H1 (cell line): Measurements from ENCODE around the gene LY6G6D. TPM values are rescaled to one million over a fixed set of nuclear protein-coding genes. Genes with fewer than 3 reads are reported as not detected.

Source experiments
- CTCF ChIA-PET: fragments of 300-600 bp; sonication (Branson Sonifier 250); formaldehyde crosslinking; loops from one replicate; lab custom pipeline; 2021; ENCODE audit not compliant: partially characterized antibody; lab: Charles Lee
- POLR2A ChIA-PET: fragments of 300-600 bp; sonication (Branson Sonifier 250); formaldehyde crosslinking; loops from one replicate; lab custom pipeline; 2021; ENCODE audit warnings: inconsistent platforms; ENCODE audit not compliant: partially characterized antibody; lab: Charles Lee
- DNase-seq, 2 experiments: peaks; one replicate each; pipeline versions ENCODE4 v3.0.0 to v3.0.0-alpha.2; 2010 to 2022; ENCODE audit warnings: low spot score in 2 of 2, low read depth in 1 of 2, mixed read lengths in 1 of 2
- FAIRE-seq: peaks from 2 replicates; lab custom pipeline; 2011; peaks lifted over from hg19 to GRCh38; lab: Jason Lieb, UNC
- H2AFZ ChIP-seq: 2 replicates; pipeline ENCODE4 v1.8.1; 2012; ENCODE audit warnings: low read length, inconsistent platforms
- H2AK5ac ChIP-seq: 2 replicates; pipeline ENCODE4 v1.6.1; 2013; ENCODE audit warnings: low read depth, low read length
- H2BK120ac ChIP-seq: replicated peaks from 2 replicates; pipeline ENCODE3; 2013; ENCODE audit warnings: low read depth, low read length, inconsistent platforms
- H2BK12ac ChIP-seq: 2 replicates; pipeline ENCODE4 v1.6.1; 2013; ENCODE audit warnings: low read depth, low read length
- H2BK15ac ChIP-seq: 2 replicates; pipeline ENCODE4 v1.6.1; 2013; ENCODE audit warnings: low read length
- H2BK20ac ChIP-seq: 2 replicates; pipeline ENCODE4 v1.6.1; 2013; ENCODE audit warnings: low read length
- H2BK5ac ChIP-seq: 2 replicates; pipeline ENCODE4 v1.6.1; 2013; ENCODE audit warnings: low read depth, low read length
- H3K14ac ChIP-seq: 2 replicates; pipeline ENCODE4 v1.6.1; 2013; ENCODE audit warnings: inconsistent platforms; ENCODE audit not compliant: insufficient read length
- H3K18ac ChIP-seq: 2 replicates; pipeline ENCODE4 v1.6.1; 2013; ENCODE audit warnings: low read length; ENCODE audit errors: extremely low read depth
- H3K23ac ChIP-seq: 2 replicates; pipeline ENCODE4 v1.6.1; 2013; ENCODE audit warnings: inconsistent platforms; ENCODE audit not compliant: insufficient read length
- H3K23me2 ChIP-seq: 2 replicates; pipeline ENCODE4 v1.6.1; 2013; ENCODE audit warnings: low read depth, low read length
- H3K27ac ChIP-seq: 2 replicates; pipeline ENCODE4 v1.6.1; 2011; ENCODE audit warnings: low read depth, low read length, inconsistent platforms
- H3K27me3 ChIP-seq, 4 experiments: replicated peaks in 1 of 4; 1 replicate in 1 of 4; 2 replicates in 3 of 4; pipeline versions ENCODE4 v1.6.1 to v1.8.1; 2011 to 2013; ENCODE audit warnings: low read length in 3 of 4, mild to moderate bottlenecking in 3 of 4, inconsistent platforms in 2 of 4, mixed read lengths in 2 of 4, moderate library complexity in 1 of 4; ENCODE audit not compliant: control insufficient read depth in 3 of 4, insufficient read depth in 3 of 4; ENCODE audit errors: extremely low read depth in 1 of 4
- H3K36me3 ChIP-seq, 4 experiments: 2 replicates each; pipeline versions ENCODE4 v1.6.1 to v1.8.1; 2011 to 2013; ENCODE audit warnings: mild to moderate bottlenecking in 4 of 4, low read length in 3 of 4, moderate library complexity in 2 of 4, control low read depth in 1 of 4, inconsistent platforms in 1 of 4; ENCODE audit not compliant: insufficient read depth in 4 of 4, control insufficient read depth in 2 of 4
- H3K4ac ChIP-seq: replicated peaks from 2 replicates; pipeline ENCODE3; 2013; ENCODE audit warnings: low read length, low read depth, mixed read lengths, inconsistent platforms; ENCODE audit not compliant: insufficient read length
- H3K4me1 ChIP-seq, 4 experiments: replicated peaks in 1 of 4; 1 replicate in 1 of 4; 2 replicates in 3 of 4; pipeline versions ENCODE4 v1.6.1 to v1.8.1; 2011 to 2013; ENCODE audit warnings: low read length in 3 of 4, inconsistent platforms in 2 of 4, mixed read lengths in 1 of 4; ENCODE audit not compliant: insufficient read depth in 4 of 4, control insufficient read depth in 3 of 4
- H3K4me2 ChIP-seq, 2 experiments: 2 replicates each; pipeline versions ENCODE4 v1.6.1 to v1.8.1; 2011 to 2013; ENCODE audit warnings: low read depth in 2 of 2, low read length in 2 of 2, control low read depth in 1 of 2, inconsistent platforms in 1 of 2, mild to moderate bottlenecking in 1 of 2; ENCODE audit not compliant: insufficient read depth in 1 of 2
- H3K4me3 ChIP-seq, 4 experiments: fragments of 200-600, 300-600 bp in 1 of 4; sonication (generic), shearing (Covaris generic), sonication (Bioruptor Twin) in 1 of 4; 2 replicates each; pipeline versions ENCODE4 v1.5.1 to v1.8.1; 2011 to 2016; ENCODE audit warnings: low read length in 4 of 4, low read depth in 3 of 4, control low read depth in 2 of 4, inconsistent platforms in 2 of 4, mild to moderate bottlenecking in 2 of 4, mixed read lengths in 1 of 4, moderate library complexity in 1 of 4; ENCODE audit not compliant: insufficient read depth in 2 of 4; ENCODE audit errors: extremely low read depth in 1 of 4
- H3K56ac ChIP-seq: replicated peaks from 2 replicates; pipeline ENCODE3; 2013; ENCODE audit warnings: low read depth, mild to moderate bottlenecking, mixed read lengths, low read length, inconsistent platforms; ENCODE audit not compliant: insufficient read length
- H3K79me1 ChIP-seq: 2 replicates; pipeline ENCODE4 v1.6.1; 2013; ENCODE audit warnings: low read depth, low read length, control low read depth
- H3K79me2 ChIP-seq, 2 experiments: 2 replicates each; pipeline versions ENCODE4 v1.6.1 to v1.8.1; 2012 to 2013; ENCODE audit warnings: low read length in 2 of 2, mild to moderate bottlenecking in 2 of 2, inconsistent platforms in 1 of 2; ENCODE audit not compliant: insufficient read depth in 2 of 2, control insufficient read depth in 1 of 2
- H3K9ac ChIP-seq, 4 experiments: replicated peaks in 1 of 4; 1 replicate in 1 of 4; 2 replicates in 3 of 4; pipeline versions ENCODE4 v1.6.1 to v1.8.1; 2011 to 2013; ENCODE audit warnings: low read depth in 3 of 4, low read length in 3 of 4, control low read depth in 2 of 4, mild to moderate bottlenecking in 2 of 4, moderate library complexity in 2 of 4, inconsistent platforms in 1 of 4; ENCODE audit errors: extremely low read depth in 1 of 4
- H3K9me3 ChIP-seq, 2 experiments: 2 replicates each; pipeline versions ENCODE4 v1.6.1 to v1.8.1; 2012 to 2013; ENCODE audit warnings: mild to moderate bottlenecking in 2 of 2, moderate library complexity in 2 of 2, control low read depth in 1 of 2, inconsistent platforms in 1 of 2, low read depth in 1 of 2, low read length in 1 of 2, mixed read lengths in 1 of 2; ENCODE audit not compliant: insufficient read depth in 2 of 2
- H4K20me1 ChIP-seq, 2 experiments: replicated peaks in 1 of 2; 2 replicates each; pipeline versions ENCODE3 to v1.8.1; 2011 to 2013; ENCODE audit warnings: inconsistent platforms in 2 of 2, low read length in 2 of 2, mild to moderate bottlenecking in 1 of 2; ENCODE audit not compliant: insufficient read depth in 2 of 2, control insufficient read depth in 1 of 2
- H4K5ac ChIP-seq: 2 replicates; pipeline ENCODE4 v1.6.1; 2013; ENCODE audit warnings: low read length, low read depth, mixed read lengths, inconsistent platforms; ENCODE audit not compliant: insufficient read length
- H4K8ac ChIP-seq: 2 replicates; pipeline ENCODE4 v1.8.0; 2013; ENCODE audit warnings: mild to moderate bottlenecking, moderate library complexity, low read length, inconsistent platforms; ENCODE audit not compliant: insufficient read depth; ENCODE audit errors: extremely low read depth
- H4K91ac ChIP-seq: replicated peaks from 2 replicates; pipeline ENCODE3; 2013; ENCODE audit warnings: low read length, mixed read lengths, inconsistent platforms; ENCODE audit not compliant: insufficient read length
- ASH2L ChIP-seq: fragments of 200-600, 300-600 bp; sonication (generic); IDR thresholded peaks from one replicate; pipeline ENCODE4 v1.7.1; 2017; ENCODE audit warnings: low read length
- ATF2 ChIP-seq: IDR thresholded peaks from 2 replicates; pipeline ENCODE4 v1.6.1; 2012; ENCODE audit warnings: low read length, inconsistent platforms
- ATF3 ChIP-seq: IDR thresholded peaks from 2 replicates; pipeline ENCODE4 v1.6.1; 2011; ENCODE audit warnings: low read depth, mild to moderate bottlenecking, low read length; ENCODE audit not compliant: insufficient read depth
- CBX5 ChIP-seq: fragments of 300-800, 300-1000 bp; sonication (generic); IDR thresholded peaks from 2 replicates; pipeline ENCODE4 v1.7.1; 2016; ENCODE audit warnings: antibody characterized with exemption, low read length, low read depth
- EZH2 ChIP-seq: fragments of 200-600 bp; sonication (generic); IDR thresholded peaks from 2 replicates; pipeline ENCODE4 v1.7.1; 2012; ENCODE audit warnings: low read depth, mild to moderate bottlenecking, moderate library complexity, low read length, inconsistent platforms; ENCODE audit not compliant: severe bottlenecking
- MAFK ChIP-seq: IDR thresholded peaks from 2 replicates; pipeline ENCODE4 v1.6.1; 2012; ENCODE audit warnings: low read depth, mild to moderate bottlenecking, improper control_type of control experiment, low read length
- NRF1 ChIP-seq: IDR thresholded peaks from 2 replicates; pipeline ENCODE4 v1.6.1; 2011; ENCODE audit warnings: mild to moderate bottlenecking, low read depth, low read length, improper control_type of control experiment
- SIN3A ChIP-seq, 2 experiments: IDR thresholded peaks in 1 of 2; conservative IDR thresholded peaks in 1 of 2; 2 replicates each; pipeline ENCODE4 v1.6.1; 2011 to 2012; ENCODE audit warnings: low read length in 2 of 2, improper control_type of control experiment in 1 of 2, low read depth in 1 of 2, mild to moderate bottlenecking in 1 of 2
- SP2 ChIP-seq: IDR thresholded peaks from 2 replicates; pipeline ENCODE4 v1.6.1; 2012; ENCODE audit warnings: mild to moderate bottlenecking, low read length, inconsistent platforms
- WGBS, 2 experiments: shearing (Covaris generic) in 1 of 2; methylation state at CpG; one replicate each; pipeline versions ENCODE4 v1.1.6 to v1.1.7; 2013 to 2015; ENCODE audit warnings: low lambda C conversion rate in 2 of 2, mixed read lengths in 2 of 2, inconsistent platforms in 1 of 2, low coverage in 1 of 2, missing lambda C conversion rate in 1 of 2; ENCODE audit not compliant: insufficient replicate concordance in 2 of 2, insufficient coverage in 1 of 2, insufficient read length in 1 of 2; ENCODE audit errors: extremely low coverage in 1 of 2, missing lambda C conversion rate in 1 of 2; 5-methylcytosine and 5-hydroxymethylcytosine counted together
- polyA plus RNA-seq, 7 experiments: library from polyadenylated mRNA; depleted of rRNA in 3 of 7; stranded (reverse) in 5 of 7; unstranded in 2 of 7; fragments of >200 nt in 5 of 7; fragments of 200-250 nt in 2 of 7; gene quantifications; 1 replicate in 5 of 7; 2 replicates in 1 of 7; 4 replicates in 1 of 7; pipeline versions ENCODE4 v1.2.1 to v1.2.3, GENCODE V29; 2011 to 2013; ENCODE audit warnings: missing spikeins in 2 of 7, mixed read lengths in 2 of 7
- total RNA-seq: library from RNA; stranded (reverse); fragmentation: NEBNext Ultra II Directional; extraction: Animal tissue kit (Norgen Biotek cat#: 25700); gene quantifications from 2 replicates; pipeline ENCODE4 v1.2.1, GENCODE V29; 2021

Gene LY6G6D
- total and polyA plus RNA-seq, 2 of the 8 experiments (the other 6 are each of a cell fraction or from before 2014, with no cell fraction given) = 1.8 TPM; not detected in 1

- Histone ChIP-seq H2AFZ (no peak overlapping the region), H4K8ac (no peak overlapping the region), H3K79me2 (peaks cover 0 to 26% of the 10 kb centered on the region in 2 experiments; a peak in 2 of 4 replicates), H2BK20ac (no peak overlapping the region; the same call in 1 of the 2 replicates), H3K4ac (peak overlapping the region; percentile 5), H3K23me2 (peaks cover 20% of the 10 kb centered on the region), H4K20me1 (peaks cover 4 to 5% of the 10 kb centered on the region in 2 experiments), H2AK5ac (0 out of 2 replicates have a peak overlapping the region, but pooled peaks have one; percentile 3), H3K4me1 (peaks cover 22 to 32% (median 25%) of the 10 kb centered on the region in 4 experiments), H3K9me3 (no peaks in the 10 kb centered on the region), H4K5ac (no peak overlapping the region), H3K9ac (no peak overlapping the region; a peak in 2 of 7 replicates), H3K14ac (no peak overlapping the region), H3K23ac (no peak overlapping the region), H3K4me3 (peak overlapping the region; percentile 82 to 98 (median 92)), H3K27me3 (no peaks in the 10 kb centered on the region), H2BK12ac (peak overlapping the region; percentile 3; the same call in 1 of the 2 replicates), H2BK5ac (peak overlapping the region; percentile 53; the same call in 1 of the 2 replicates), H3K27ac (peak overlapping the region; percentile 25; the same call in 1 of the 2 replicates), H4K91ac (no peak overlapping the region), H3K18ac (no peak overlapping the region; the same call in 1 of the 2 replicates), H3K56ac (no peak overlapping the region), H3K79me1 (peaks cover 8% of the 10 kb centered on the region; the same call in 1 of the 2 replicates), H3K36me3 (peaks cover 10 to 30% (median 21%) of the 10 kb centered on the region in 4 experiments), H2BK120ac (no peak overlapping the region), H2BK15ac (peak overlapping the region; percentile 4; the same call in 1 of the 2 replicates), H3K4me2 (peak overlapping the region; percentile 78 to 99)
- 0% methylated on average over 2 of the region's 2 CpGs; no CpG with 5 or more reads in 1 of the 2 experiments for WGBS, 2 experiments
- CTCF ChIA-PET = interaction anchor here (1.0 to 5.6 kb wide), 5 partner anchors 11 to 96 kb away, joined by 3 to 23 read pairs (median 5); partner anchors contain the start of gene MPIG6B
- FAIRE-seq (no peak), DNase-seq (no peak)
- POLR2A ChIA-PET = interaction anchor here (0.7 to 8.7 kb wide), 13 partner anchors 10 to 347 kb away, joined by 3 to 73 read pairs (median 4); partner anchors contain the start of genes CSNK2B, DDX39B, GPANK1 and LY6G6C
- no peak for TF ChIP-seq SP2
- no peak for TF ChIP-seq MAFK
- TF ChIP-seq SIN3A (conservative IDR thresholded peaks at IDR 0.05 in 1 of 2, IDR thresholded peaks at IDR 0.05 in 1 of 2; ENCODE audit: low read depth in 1 of 2, low read length in 2 of 2) = no peak
- TF ChIP-seq CBX5 = no peak
- TF ChIP-seq ATF3 = peak; percentile 60
- no peak for TF ChIP-seq ASH2L
- 0 out of 2 replicates have a peak, but pooled peaks have one; percentile 94 for TF ChIP-seq ATF2
- no peak for TF ChIP-seq EZH2
- TF ChIP-seq NRF1 = no peak
Measured at GRCh38 chr6:31734247-31734820, 19.2 kb downstream of the LY6G6D start.
